H9 (cell line): Measurements from ENCODE around the gene NAT16. TPM values are rescaled to one million over a fixed set of nuclear protein-coding genes. Genes with fewer than 3 reads are reported as not detected.

Source experiments
- DNase-seq: peaks from one replicate; pipeline ENCODE4 v3.0.0-alpha.2; 2017
- H2AFZ ChIP-seq: one replicate; pipeline ENCODE4 v1.6.1; 2013; ENCODE audit warnings: mild to moderate bottlenecking, low read length, control low read depth, moderate library complexity
- H2AK5ac ChIP-seq: 2 replicates; pipeline ENCODE4 v1.6.1; 2013; ENCODE audit warnings: low read length, control low read depth, mixed read lengths; ENCODE audit not compliant: insufficient read length
- H2BK120ac ChIP-seq: one replicate; pipeline ENCODE4 v1.6.1; 2013; ENCODE audit warnings: low read depth, mild to moderate bottlenecking, low read length, control low read depth, inconsistent platforms; ENCODE audit not compliant: poor library complexity, severe bottlenecking
- H2BK12ac ChIP-seq: 2 replicates; pipeline ENCODE4 v1.6.1; 2013; ENCODE audit warnings: low read length, control low read depth, mixed read lengths, low read depth; ENCODE audit not compliant: insufficient read length
- H2BK15ac ChIP-seq: 2 replicates; pipeline ENCODE4 v1.6.1; 2013; ENCODE audit warnings: low read depth, low read length, control low read depth
- H2BK20ac ChIP-seq: one replicate; pipeline ENCODE4 v1.6.1; 2013; ENCODE audit warnings: low read depth, mild to moderate bottlenecking, low read length, control low read depth, inconsistent platforms; ENCODE audit not compliant: poor library complexity, severe bottlenecking
- H2BK5ac ChIP-seq: 2 replicates; pipeline ENCODE4 v1.6.1; 2013; ENCODE audit warnings: low read length, control low read depth, mixed read lengths; ENCODE audit not compliant: insufficient read length
- H3K14ac ChIP-seq: 2 replicates; pipeline ENCODE4 v1.6.1; 2013; ENCODE audit warnings: low read length, control low read depth; ENCODE audit not compliant: insufficient read depth
- H3K18ac ChIP-seq: 2 replicates; pipeline ENCODE4 v1.6.1; 2013; ENCODE audit warnings: low read depth, mild to moderate bottlenecking, mixed read lengths, low read length, control low read depth; ENCODE audit not compliant: insufficient read length
- H3K23ac ChIP-seq: 2 replicates; pipeline ENCODE4 v1.6.1; 2013; ENCODE audit warnings: low read length, control low read depth, mixed read lengths, low read depth; ENCODE audit not compliant: insufficient read length
- H3K23me2 ChIP-seq: 2 replicates; pipeline ENCODE4 v1.6.1; 2013; ENCODE audit warnings: low read depth, mild to moderate bottlenecking, mixed read lengths, low read length, control low read depth; ENCODE audit not compliant: insufficient read length, poor library complexity, severe bottlenecking
- H3K27ac ChIP-seq: 2 replicates; pipeline ENCODE4 v1.5.1; 2013; ENCODE audit warnings: low read length, control low read depth, mixed read lengths, low read depth; ENCODE audit not compliant: insufficient read length
- H3K27me3 ChIP-seq: 2 replicates; pipeline ENCODE4 v1.6.1; 2013; ENCODE audit warnings: low read length, control low read depth, inconsistent platforms; ENCODE audit not compliant: insufficient read depth
- H3K4ac ChIP-seq: 2 replicates; pipeline ENCODE4 v1.6.1; 2013; ENCODE audit warnings: low read depth, mild to moderate bottlenecking, control low read depth, inconsistent platforms, low read length, moderate library complexity
- H3K4me1 ChIP-seq: 2 replicates; pipeline ENCODE4 v1.6.1; 2013; ENCODE audit warnings: low read length, control low read depth, inconsistent platforms; ENCODE audit not compliant: insufficient read depth
- H3K4me2 ChIP-seq: 2 replicates; pipeline ENCODE4 v1.6.1; 2013; ENCODE audit warnings: low read length, control low read depth, mixed read lengths; ENCODE audit not compliant: insufficient read length, insufficient read depth
- H3K56ac ChIP-seq: 2 replicates; pipeline ENCODE4 v1.6.1; 2013; ENCODE audit warnings: low read depth, mild to moderate bottlenecking, mixed read lengths, low read length, control low read depth; ENCODE audit not compliant: insufficient read length
- H3K79me1 ChIP-seq: 2 replicates; pipeline ENCODE4 v1.6.1; 2013; ENCODE audit warnings: low read depth, mild to moderate bottlenecking, moderate library complexity, low read length, control low read depth, inconsistent platforms; ENCODE audit not compliant: insufficient read depth, poor library complexity, severe bottlenecking
- H3K79me2 ChIP-seq: 2 replicates; pipeline ENCODE4 v1.6.1; 2013; ENCODE audit warnings: low read length, control low read depth, inconsistent platforms; ENCODE audit not compliant: insufficient read depth
- H3K9ac ChIP-seq: 2 replicates; pipeline ENCODE4 v1.6.1; 2013; ENCODE audit warnings: low read length, control low read depth, mixed read lengths; ENCODE audit not compliant: insufficient read length; ENCODE audit errors: extremely low read depth
- H3K9me3 ChIP-seq: one replicate; pipeline ENCODE4 v1.6.1; 2013; ENCODE audit warnings: low read depth, low read length, inconsistent platforms; ENCODE audit not compliant: control insufficient read depth
- H3T11ph ChIP-seq: one replicate; pipeline ENCODE4 v1.6.1; 2013; ENCODE audit warnings: mild to moderate bottlenecking, low read length, control low read depth, inconsistent platforms
- H4K20me1 ChIP-seq: one replicate; pipeline ENCODE4 v1.6.1; 2013; ENCODE audit not compliant: control insufficient read depth, insufficient read length, insufficient read depth
- H4K5ac ChIP-seq: 2 replicates; pipeline ENCODE4 v1.6.1; 2013; ENCODE audit warnings: low read depth, mild to moderate bottlenecking, mixed read lengths, low read length, control low read depth; ENCODE audit not compliant: insufficient read length
- H4K8ac ChIP-seq: replicated peaks from 2 replicates; pipeline ENCODE4 v1.6.1; 2013; ENCODE audit warnings: low read length, control low read depth, mixed read lengths, low read depth; ENCODE audit not compliant: insufficient read length
- H4K91ac ChIP-seq: 2 replicates; pipeline ENCODE4 v1.6.1; 2013; ENCODE audit warnings: low read depth, mild to moderate bottlenecking, moderate library complexity, mixed read lengths, low read length, control low read depth; ENCODE audit not compliant: insufficient read length
- H3K27ac Mint-ChIP-seq, 3 experiments: 2 replicates in 2 of 3; 3 replicates in 1 of 3; pipeline ENCODE4 v1.8.0; 2020 to 2021; ENCODE audit warnings: mixed read lengths in 3 of 3, mild to moderate bottlenecking in 1 of 3, moderate library complexity in 1 of 3
- H3K27me3 Mint-ChIP-seq: 2 replicates; pipeline ENCODE4 v1.8.0; 2021; ENCODE audit warnings: low read depth, mild to moderate bottlenecking, moderate library complexity, mixed read lengths
- H3K36me3 Mint-ChIP-seq, 3 experiments: 2 replicates in 2 of 3; 3 replicates in 1 of 3; pipeline ENCODE4 v1.8.0; 2020 to 2021; ENCODE audit warnings: low read depth in 3 of 3, mixed read lengths in 3 of 3; ENCODE audit not compliant: insufficient read depth in 1 of 3
- H3K4me1 Mint-ChIP-seq, 2 experiments: 2 replicates each; pipeline ENCODE4 v1.8.0; 2020; ENCODE audit warnings: mixed read lengths in 2 of 2
- H3K4me3 Mint-ChIP-seq, 2 experiments: 2 replicates in 1 of 2; 3 replicates in 1 of 2; pipeline ENCODE4 v1.8.0; 2020 to 2021; ENCODE audit warnings: mild to moderate bottlenecking in 2 of 2, mixed read lengths in 2 of 2, moderate library complexity in 1 of 2
- H3K9me3 Mint-ChIP-seq, 2 experiments: 2 replicates in 1 of 2; 3 replicates in 1 of 2; pipeline ENCODE4 v1.8.0; 2020; ENCODE audit warnings: mild to moderate bottlenecking in 2 of 2, mixed read lengths in 2 of 2, moderate library complexity in 1 of 2
- CTCF ChIP-seq: fragments of 200-600 bp; sonication (generic); conservative IDR thresholded peaks from 3 replicates; pipeline ENCODE4 v1.8.0; 2021; ENCODE audit warnings: antibody characterized with exemption, mild to moderate bottlenecking
- WGBS: extraction: QIAGEN DNeasy Blood & Tissue Kit; methylation state at CpG from one replicate; pipeline ENCODE4 v1.1.7; 2013; ENCODE audit warnings: missing lambda C conversion rate, low lambda C conversion rate, mixed read lengths; ENCODE audit not compliant: insufficient read length; ENCODE audit errors: extremely low coverage; 5-methylcytosine and 5-hydroxymethylcytosine counted together
- total RNA-seq: library from RNA; stranded (reverse); gene quantifications from 2 replicates; pipeline ENCODE4 v1.2.1, GENCODE V29; 2021

The NAT16 gene
- total RNA-seq, 1 experiment from 2014 or later = 0.50 TPM

GRCh38 chr7:101128040-101128834 lies 51.9 kb downstream of the NAT16 start:
- Histone ChIP-seq H3K4me2 (no peak overlapping the region), H3K79me2 (no peaks in the 10 kb centered on the region), H3K14ac (no peak overlapping the region; the same call in 1 of the 2 replicates), H2BK12ac (no peak overlapping the region), H3K27ac (no peak overlapping the region), H3K9ac (no peak overlapping the region), H3K9me3 (no peaks in the 10 kb centered on the region), H3K4ac (no peak overlapping the region), H4K91ac (no peak overlapping the region), H3K18ac (no peak overlapping the region), H3K56ac (no peak overlapping the region), H3K23me2 (no peaks in the 10 kb centered on the region), H3K4me1 (peaks cover 6% of the 10 kb centered on the region; the same call in 1 of the 2 replicates), H3K79me1 (no peaks in the 10 kb centered on the region), H3K27me3 (no peaks in the 10 kb centered on the region), H2BK15ac (no peak overlapping the region), H4K8ac (no peak overlapping the region), H3T11ph (no peak overlapping the region), H2AK5ac (no peak overlapping the region), H2BK5ac (no peak overlapping the region), H2BK120ac (no peak overlapping the region), H4K5ac (no peak overlapping the region), H3K23ac (no peak overlapping the region), H4K20me1 (no peaks in the 10 kb centered on the region), H2AFZ (no peak overlapping the region), H2BK20ac (no peak overlapping the region)
- Mint-ChIP-seq H3K4me3 (0 out of 5 replicates have a peak overlapping the region, but pooled peaks of 1 of the 2 experiments have one; percentile 15), H3K9me3 (peaks cover 6 to 7% of the 10 kb centered on the region in 2 experiments; a peak in 3 of 5 replicates), H3K4me1 (peaks cover 33 to 40% of the 10 kb centered on the region in 2 experiments), H3K36me3 (peaks cover 0 to 15% (median 5%) of the 10 kb centered on the region in 3 experiments; a peak in 4 of 7 replicates), H3K27ac (peak overlapping the region in 1 of 3 experiments; percentile 68; a peak in 1 of 7 replicates), H3K27me3 (peaks cover 6% of the 10 kb centered on the region)
- no peak for TF ChIP-seq CTCF
- WGBS = no CpG with 5 or more reads among the region's 14 CpGs
- DNase-seq = no peak
